K562 (cell line): ENCODE results near the gene CHRM1. TPM values are rescaled to one million over a fixed set of nuclear protein-coding genes. Genes with fewer than 3 reads are reported as not detected.

Experiments
- CBFA2T2 ChIP-seq: fragments of 450-650 bp; conservative IDR thresholded peaks from 2 replicates; pipeline ENCODE4 v1.6.1; 2017; ENCODE audit warnings: mild to moderate bottlenecking
- CCNT2 ChIP-seq: IDR thresholded peaks from 2 replicates; pipeline ENCODE4 v1.6.1; 2011; ENCODE audit warnings: borderline replicate concordance, low read depth, mild to moderate bottlenecking, moderate library complexity, mixed read lengths, low read length; ENCODE audit not compliant: insufficient read length; ENCODE audit errors: extremely low read depth
- CREBBP ChIP-seq: IDR thresholded peaks from one replicate; pipeline ENCODE4 v1.6.1; 2012; ENCODE audit warnings: low read depth, mild to moderate bottlenecking, control low read depth, inconsistent platforms, low read length
- DIDO1 ChIP-seq: fragments of 450-650 bp; IDR thresholded peaks from 2 replicates; pipeline ENCODE4 v1.6.1; 2016; ENCODE audit warnings: low read depth, missing biosample characterization, missing genetic modification characterization
- DPF2 ChIP-seq: fragments of 450-650 bp; IDR thresholded peaks from 2 replicates; pipeline ENCODE4 v1.6.1; 2016
- ELF4 ChIP-seq: fragments of 450-650 bp; formaldehyde crosslinking; IDR thresholded peaks from 2 replicates; pipeline ENCODE4 v1.4.0; 2022; ENCODE audit warnings: missing genetic modification characterization
- ETV5 ChIP-seq: sonication (generic); formaldehyde crosslinking; IDR thresholded peaks from 2 replicates; pipeline ENCODE4 v1.4.0; 2020; ENCODE audit warnings: low read depth, mild to moderate bottlenecking, missing genetic modification reagents
- FOXA3 ChIP-seq, 2 experiments: fragments of 450-650 bp in 1 of 2; sonication (generic) in 1 of 2; formaldehyde crosslinking; IDR thresholded peaks in 1 of 2; conservative IDR thresholded peaks in 1 of 2; 2 replicates each; pipeline versions ENCODE4 v1.4.0 to v1.8.0; 2020 to 2022; ENCODE audit warnings: mild to moderate bottlenecking in 2 of 2, missing genetic modification reagents in 1 of 2
- FOXK2 ChIP-seq, 2 experiments: fragments of 450-650 bp; IDR thresholded peaks in 1 of 2; conservative IDR thresholded peaks in 1 of 2; 2 replicates each; pipeline ENCODE4 v1.6.1; 2016; ENCODE audit warnings: low read depth in 2 of 2, mild to moderate bottlenecking in 1 of 2
- HEY1 ChIP-seq: fragments of 250-450 bp; sonication (Bioruptor Pico); IDR thresholded peaks from 2 replicates; pipeline ENCODE4 v1.5.0; 2020; ENCODE audit warnings: mild to moderate bottlenecking, moderate library complexity, borderline replicate concordance
- MBD2 ChIP-seq: sonication (generic); IDR thresholded peaks from 2 replicates; pipeline ENCODE4 v1.6.1; 2016; ENCODE audit warnings: low read depth, borderline replicate concordance
- NFRKB ChIP-seq: fragments of 450-650 bp; IDR thresholded peaks from 2 replicates; pipeline ENCODE4 v1.6.1; 2016; ENCODE audit warnings: low read depth
- SOX6 ChIP-seq: fragments of 450-650 bp; IDR thresholded peaks from 2 replicates; pipeline ENCODE4 v1.6.1; 2014; ENCODE audit warnings: mild to moderate bottlenecking
- SRSF7 ChIP-seq: fragments of 200-400 bp; formaldehyde crosslinking; optimal IDR thresholded peaks from 2 replicates; pipeline ENCODE3; 2017; ENCODE audit warnings: mild to moderate bottlenecking, low read depth, low read length
- STAT5B ChIP-seq: fragments of 250-450 bp; sonication (Bioruptor Pico); IDR thresholded peaks from 2 replicates; pipeline ENCODE4 v1.8.0; 2021; ENCODE audit warnings: mild to moderate bottlenecking, inconsistent platforms
- TAF9B ChIP-seq: fragments of 450-650 bp; IDR thresholded peaks from 2 replicates; pipeline ENCODE4 v1.6.1; 2018; ENCODE audit warnings: mild to moderate bottlenecking; ENCODE audit not compliant: partially characterized antibody
- TAL1 ChIP-seq: fragments of 450-650 bp; IDR thresholded peaks from 2 replicates; pipeline ENCODE4 v1.6.1; 2016; ENCODE audit warnings: mild to moderate bottlenecking
- TCFL5 ChIP-seq: fragments of 250-450 bp; sonication (Bioruptor Pico); conservative IDR thresholded peaks from 2 replicates; pipeline ENCODE4 v1.6.1; 2021; ENCODE audit warnings: mild to moderate bottlenecking, moderate library complexity, matching md5 sums
- TEAD2 ChIP-seq: fragments of 450-650 bp; IDR thresholded peaks from 2 replicates; pipeline ENCODE4 v1.6.1; 2016; ENCODE audit warnings: missing genetic modification characterization, control low read depth, missing compliant biosample characterization
- ZKSCAN1 ChIP-seq: fragments of 150-350 bp; IDR thresholded peaks from 2 replicates; pipeline ENCODE4 v1.6.1; 2016; ENCODE audit warnings: low read depth, low read length
- polyA plus RNA-seq, 8 experiments: library from polyadenylated mRNA; depleted of rRNA in 4 of 8; stranded (reverse) in 5 of 8; unstranded in 3 of 8; fragments of >200 nt; fragmentation: Nextera tagmentation in 2 of 8; fragmentation: Illumina TruSeq in 1 of 8; extraction: Ambion mirVana in 2 of 8; extraction: Trizol in 1 of 8; gene quantifications; 2 replicates each; pipeline versions ENCODE4 v1.2.1 to v1.2.3, GENCODE V29; 2011 to 2014; ENCODE audit warnings: inconsistent platforms in 1 of 8, missing spikeins in 1 of 8
- total RNA-seq, 7 experiments: library from RNA; depleted of rRNA in 6 of 7; stranded (reverse); fragments of >200 nt in 6 of 7; fragmentation: Illumina TruSeq in 2 of 7; extraction: Trizol in 2 of 7; gene quantifications; 2 replicates each; pipeline versions ENCODE4 v1.2.1 to v1.2.3, GENCODE V29; 2011 to 2021; ENCODE audit warnings: low replicate concordance in 1 of 7
- TF ChIP-seq, protein P1 (sequence below): sonication (generic); formaldehyde crosslinking; IDR thresholded peaks from 2 replicates; pipeline ENCODE4 v1.5.0; 2020; ENCODE audit warnings: missing genetic modification reagents
- TF ChIP-seq, protein P2 (sequence below): sonication (generic); formaldehyde crosslinking; IDR thresholded peaks from 2 replicates; pipeline ENCODE4 v1.8.1; 2023; ENCODE audit warnings: mild to moderate bottlenecking, missing genetic modification reagents
- TF ChIP-seq, protein P3 (sequence below): fragments of 450-650 bp; IDR thresholded peaks from 2 replicates; pipeline ENCODE4 v1.6.1; 2016; ENCODE audit warnings: low read depth, mild to moderate bottlenecking, moderate library complexity
- TF ChIP-seq, protein P4 (sequence below): fragments of 450-650 bp; formaldehyde crosslinking; IDR thresholded peaks from 2 replicates; pipeline ENCODE4 v1.4.0; 2020; ENCODE audit warnings: mild to moderate bottlenecking, moderate library complexity

CHRM1 gene
- total and polyA plus RNA-seq, 9 of the 15 experiments (the other 6 are each of a cell fraction or from before 2014, with no cell fraction given) = not detected

DNA sequence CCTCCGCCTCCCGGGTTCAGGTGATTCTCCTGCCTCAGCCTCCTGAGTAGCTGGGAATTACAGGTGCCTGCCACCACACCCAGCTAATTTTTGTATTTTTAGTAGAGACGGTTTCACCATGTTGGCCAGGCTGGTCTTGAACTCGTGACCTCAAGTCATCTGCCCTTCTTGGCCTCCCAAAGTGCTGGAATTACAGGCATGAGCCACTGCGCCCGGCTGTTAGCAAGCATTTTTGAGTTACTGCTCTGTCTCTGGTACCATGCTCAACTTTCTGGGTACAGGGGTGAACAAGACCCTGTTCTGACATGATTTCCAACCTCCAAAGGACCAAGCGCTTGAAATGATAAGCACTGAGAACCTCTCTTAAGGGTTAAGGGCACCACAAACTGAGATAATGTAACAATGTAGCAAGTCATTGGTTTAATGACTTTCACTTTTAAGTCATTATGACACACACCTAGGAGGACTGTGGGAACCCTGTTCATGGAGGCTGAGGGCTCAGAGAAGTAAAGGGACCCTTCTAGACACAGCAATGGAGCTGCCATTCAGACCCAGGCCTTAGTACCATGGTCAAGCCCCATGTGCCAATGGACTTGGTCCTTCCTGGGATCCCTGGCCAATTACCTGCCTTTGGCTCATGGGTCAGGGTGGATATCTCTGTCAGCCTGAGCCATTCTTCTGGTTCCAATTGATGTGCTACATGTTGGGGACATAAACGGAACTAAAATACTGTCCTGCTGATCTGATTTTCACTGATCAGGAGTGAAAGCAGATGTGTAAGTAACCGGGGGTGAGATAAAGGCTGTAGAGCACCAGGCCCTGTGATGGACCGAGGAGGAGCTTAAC, 28.9 kb downstream of the CHRM1 start (continued):
- no peak for TF ChIP-seq ETV5 (CRISPR knock-in tag)
- TF ChIP-seq ELF4 (CRISPR knock-in tag) = no peak
- 0 out of 4 replicates have a peak, but pooled peaks of 1 of the 2 experiments have one; percentile 32 for TF ChIP-seq FOXA3 (CRISPR knock-in tag; conservative IDR thresholded peaks at IDR 0.05 in 1 of 2, IDR thresholded peaks at IDR 0.05 in 1 of 2)
- no peak for TF ChIP-seq CCNT2
- TF ChIP-seq DIDO1 (tag) = no peak
- no peak for TF ChIP-seq SRSF7
- TF ChIP-seq, protein P1, sequence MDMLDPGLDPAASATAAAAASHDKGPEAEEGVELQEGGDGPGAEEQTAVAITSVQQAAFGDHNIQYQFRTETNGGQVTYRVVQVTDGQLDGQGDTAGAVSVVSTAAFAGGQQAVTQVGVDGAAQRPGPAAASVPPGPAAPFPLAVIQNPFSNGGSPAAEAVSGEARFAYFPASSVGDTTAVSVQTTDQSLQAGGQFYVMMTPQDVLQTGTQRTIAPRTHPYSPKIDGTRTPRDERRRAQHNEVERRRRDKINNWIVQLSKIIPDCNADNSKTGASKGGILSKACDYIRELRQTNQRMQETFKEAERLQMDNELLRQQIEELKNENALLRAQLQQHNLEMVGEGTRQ (CRISPR knock-in tag) = no peak
- peak; percentile 61 for TF ChIP-seq SOX6
- no peak for TF ChIP-seq HEY1 (CRISPR knock-in tag)
- no peak; the same call in none of the 2 replicates for TF ChIP-seq TAL1
- no peak for TF ChIP-seq NFRKB
- TF ChIP-seq, protein P2, sequence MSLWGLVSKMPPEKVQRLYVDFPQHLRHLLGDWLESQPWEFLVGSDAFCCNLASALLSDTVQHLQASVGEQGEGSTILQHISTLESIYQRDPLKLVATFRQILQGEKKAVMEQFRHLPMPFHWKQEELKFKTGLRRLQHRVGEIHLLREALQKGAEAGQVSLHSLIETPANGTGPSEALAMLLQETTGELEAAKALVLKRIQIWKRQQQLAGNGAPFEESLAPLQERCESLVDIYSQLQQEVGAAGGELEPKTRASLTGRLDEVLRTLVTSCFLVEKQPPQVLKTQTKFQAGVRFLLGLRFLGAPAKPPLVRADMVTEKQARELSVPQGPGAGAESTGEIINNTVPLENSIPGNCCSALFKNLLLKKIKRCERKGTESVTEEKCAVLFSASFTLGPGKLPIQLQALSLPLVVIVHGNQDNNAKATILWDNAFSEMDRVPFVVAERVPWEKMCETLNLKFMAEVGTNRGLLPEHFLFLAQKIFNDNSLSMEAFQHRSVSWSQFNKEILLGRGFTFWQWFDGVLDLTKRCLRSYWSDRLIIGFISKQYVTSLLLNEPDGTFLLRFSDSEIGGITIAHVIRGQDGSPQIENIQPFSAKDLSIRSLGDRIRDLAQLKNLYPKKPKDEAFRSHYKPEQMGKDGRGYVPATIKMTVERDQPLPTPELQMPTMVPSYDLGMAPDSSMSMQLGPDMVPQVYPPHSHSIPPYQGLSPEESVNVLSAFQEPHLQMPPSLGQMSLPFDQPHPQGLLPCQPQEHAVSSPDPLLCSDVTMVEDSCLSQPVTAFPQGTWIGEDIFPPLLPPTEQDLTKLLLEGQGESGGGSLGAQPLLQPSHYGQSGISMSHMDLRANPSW = no peak
- no peak for TF ChIP-seq ZKSCAN1
- TF ChIP-seq TAF9B = no peak
- 0 out of 2 replicates have a peak, but pooled peaks have one; percentile 3 for TF ChIP-seq CBFA2T2
- TF ChIP-seq TEAD2 (tag) = no peak
- peak; percentile 64 for TF ChIP-seq DPF2
- TF ChIP-seq, protein P3, sequence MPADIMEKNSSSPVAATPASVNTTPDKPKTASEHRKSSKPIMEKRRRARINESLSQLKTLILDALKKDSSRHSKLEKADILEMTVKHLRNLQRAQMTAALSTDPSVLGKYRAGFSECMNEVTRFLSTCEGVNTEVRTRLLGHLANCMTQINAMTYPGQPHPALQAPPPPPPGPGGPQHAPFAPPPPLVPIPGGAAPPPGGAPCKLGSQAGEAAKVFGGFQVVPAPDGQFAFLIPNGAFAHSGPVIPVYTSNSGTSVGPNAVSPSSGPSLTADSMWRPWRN = no peak
- TF ChIP-seq, protein P4, sequence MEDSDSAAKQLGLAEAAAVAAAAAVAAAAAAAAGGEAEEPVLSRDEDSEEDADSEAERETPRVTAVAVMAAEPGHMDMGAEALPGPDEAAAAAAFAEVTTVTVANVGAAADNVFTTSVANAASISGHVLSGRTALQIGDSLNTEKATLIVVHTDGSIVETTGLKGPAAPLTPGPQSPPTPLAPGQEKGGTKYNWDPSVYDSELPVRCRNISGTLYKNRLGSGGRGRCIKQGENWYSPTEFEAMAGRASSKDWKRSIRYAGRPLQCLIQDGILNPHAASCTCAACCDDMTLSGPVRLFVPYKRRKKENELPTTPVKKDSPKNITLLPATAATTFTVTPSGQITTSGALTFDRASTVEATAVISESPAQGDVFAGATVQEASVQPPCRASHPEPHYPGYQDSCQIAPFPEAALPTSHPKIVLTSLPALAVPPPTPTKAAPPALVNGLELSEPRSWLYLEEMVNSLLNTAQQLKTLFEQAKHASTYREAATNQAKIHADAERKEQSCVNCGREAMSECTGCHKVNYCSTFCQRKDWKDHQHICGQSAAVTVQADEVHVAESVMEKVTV (CRISPR knock-in tag) = no peak
- TF ChIP-seq FOXK2 (conservative IDR thresholded peaks at IDR 0.05 in 1 of 2, IDR thresholded peaks at IDR 0.05 in 1 of 2; ENCODE audit: low read depth in 2 of 2) = no peak
- no peak for TF ChIP-seq TCFL5 (CRISPR knock-in tag)
- no peak for TF ChIP-seq STAT5B (CRISPR knock-in tag)
- TF ChIP-seq CREBBP = no peak
- no peak for TF ChIP-seq MBD2
